Keratinocyte (primary cell): ENCODE data around the gene RNF212B.

Source experiments
- EZH2 ChIP-seq: IDR thresholded peaks from one replicate; pipeline ENCODE4 v1.6.1; 2012; ENCODE audit warnings: inconsistent platforms, mild to moderate bottlenecking, low read length, moderate library complexity
- TF ChIP-seq, protein P1 (sequence below), 3 experiments: IDR thresholded peaks in 1 of 3; conservative IDR thresholded peaks in 1 of 3; optimal IDR thresholded peaks in 1 of 3; 2 replicates in 2 of 3; 3 replicates in 1 of 3; pipeline versions ENCODE3 to v1.5.1; 2011; ENCODE audit warnings: low read length in 3 of 3, mild to moderate bottlenecking in 3 of 3, moderate library complexity in 2 of 3, control low read depth in 1 of 3, inconsistent platforms in 1 of 3; ENCODE audit not compliant: insufficient read depth in 2 of 3; ENCODE audit errors: extremely low read depth in 1 of 3

GRCh38 chr14:23321572-23322547 lies 84.1 kb downstream of the RNF212B start:
- TF ChIP-seq, protein P1, sequence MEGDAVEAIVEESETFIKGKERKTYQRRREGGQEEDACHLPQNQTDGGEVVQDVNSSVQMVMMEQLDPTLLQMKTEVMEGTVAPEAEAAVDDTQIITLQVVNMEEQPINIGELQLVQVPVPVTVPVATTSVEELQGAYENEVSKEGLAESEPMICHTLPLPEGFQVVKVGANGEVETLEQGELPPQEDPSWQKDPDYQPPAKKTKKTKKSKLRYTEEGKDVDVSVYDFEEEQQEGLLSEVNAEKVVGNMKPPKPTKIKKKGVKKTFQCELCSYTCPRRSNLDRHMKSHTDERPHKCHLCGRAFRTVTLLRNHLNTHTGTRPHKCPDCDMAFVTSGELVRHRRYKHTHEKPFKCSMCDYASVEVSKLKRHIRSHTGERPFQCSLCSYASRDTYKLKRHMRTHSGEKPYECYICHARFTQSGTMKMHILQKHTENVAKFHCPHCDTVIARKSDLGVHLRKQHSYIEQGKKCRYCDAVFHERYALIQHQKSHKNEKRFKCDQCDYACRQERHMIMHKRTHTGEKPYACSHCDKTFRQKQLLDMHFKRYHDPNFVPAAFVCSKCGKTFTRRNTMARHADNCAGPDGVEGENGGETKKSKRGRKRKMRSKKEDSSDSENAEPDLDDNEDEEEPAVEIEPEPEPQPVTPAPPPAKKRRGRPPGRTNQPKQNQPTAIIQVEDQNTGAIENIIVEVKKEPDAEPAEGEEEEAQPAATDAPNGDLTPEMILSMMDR (optimal IDR thresholded peaks at IDR 0.05 in 1 of 3, IDR thresholded peaks at IDR 0.05 in 1 of 3, conservative IDR thresholded peaks at IDR 0.05 in 1 of 3; ENCODE audit: extremely low read depth in 1 of 3, insufficient read depth in 2 of 3, low read length in 3 of 3) = no peak
- no peak for TF ChIP-seq EZH2
